ENCODE data around the gene TTLL11.

Gene TTLL11

GRCh38 chr9:121866927-121867326 is 226.2 kb downstream of the TTLL11 start:
- no peak for DNase-seq

GRCh38 chr9:121865884-121866283 is 227.2 kb downstream of the TTLL11 start:
- DNase-seq = no peak

GRCh38 chr9:121865060-121865459 is 228.0 kb downstream of the TTLL11 start:
- no peak for DNase-seq

GRCh38 chr9:121863955-121864354 is 229.2 kb downstream of the TTLL11 start:
- no peak for DNase-seq

- no peak for DNase-seq
Measured at GRCh38 chr9:121862371-121863332, 230.5 kb downstream of the TTLL11 start.

GRCh38 chr9:121861501-121862180 is 231.5 kb downstream of the TTLL11 start:
- DNase-seq = no peak

GRCh38 chr9:121860744-121861143 is 232.4 kb downstream of the TTLL11 start:
- no peak for DNase-seq

GRCh38 chr9:121860213-121860612 is 232.9 kb downstream of the TTLL11 start:
- no peak for DNase-seq

GRCh38 chr9:121859646-121860045 is 233.5 kb downstream of the TTLL11 start:
- DNase-seq = no peak

- DNase-seq = no peak
Measured at GRCh38 chr9:121858788-121859187, 234.3 kb downstream of the TTLL11 start.

- DNase-seq = no peak
Measured at GRCh38 chr9:121857928-121858327, 235.2 kb downstream of the TTLL11 start.

- no peak for DNase-seq
Measured at GRCh38 chr9:121855476-121855875, 237.6 kb downstream of the TTLL11 start.

- DNase-seq = no peak
Measured at GRCh38 chr9:121853617-121854395, 239.3 kb downstream of the TTLL11 start.

GRCh38 chr9:121852651-121853616 is 240.2 kb downstream of the TTLL11 start:
- DNase-seq = no peak

GRCh38 chr9:121852241-121852640 is 240.9 kb downstream of the TTLL11 start:
- no peak for DNase-seq

- no peak for DNase-seq
Measured at GRCh38 chr9:121851641-121852091, 241.4 kb downstream of the TTLL11 start.

- DNase-seq = no peak
Measured at GRCh38 chr9:121850366-121850765, 242.7 kb downstream of the TTLL11 start.

- no peak for DNase-seq
Measured at GRCh38 chr9:121849554-121849953, 243.6 kb downstream of the TTLL11 start.

- DNase-seq = no peak
Measured at GRCh38 chr9:121844562-121844961, 248.5 kb downstream of the TTLL11 start.

- DNase-seq = no peak
Measured at GRCh38 chr9:121844098-121844497, 249.0 kb downstream of the TTLL11 start.

- DNase-seq = peak; percentile 23
Measured at GRCh38 chr9:121842612-121842978, 250.5 kb downstream of the TTLL11 start.

All from amniotic stem cell (primary cell).